GM19455 (cell line): ENCODE data around the gene AHI1.

Experiments
- ATAC-seq: cut with Tn5 transposase; IDR thresholded peaks from one replicate; pipeline ENCODE4 v1.9.1; 2021; ENCODE audit not compliant: unreplicated experiment

AHI1 gene

GRCh38 chr6:135304883-135305282, 192.7 kb downstream of the AHI1 start:
- no peak for ATAC-seq

- ATAC-seq, result no peak
Observed at GRCh38 chr6:135301304-135301703, 196.2 kb downstream of the AHI1 start.

GRCh38 chr6:135300576-135300975, 197.0 kb downstream of the AHI1 start:
- no peak for ATAC-seq

GRCh38 chr6:135299256-135299655, 198.3 kb downstream of the AHI1 start:
- no peak for ATAC-seq

GRCh38 chr6:135298455-135298854, 199.1 kb downstream of the AHI1 start:
- ATAC-seq, result no peak

GRCh38 chr6:135296715-135297114, 200.8 kb downstream of the AHI1 start:
- ATAC-seq, result no peak

- no peak for ATAC-seq
Observed at GRCh38 chr6:135295085-135295484, 202.5 kb downstream of the AHI1 start.

- ATAC-seq, result no peak
Observed at GRCh38 chr6:135291288-135292076, 206.1 kb downstream of the AHI1 start.

- no peak for ATAC-seq
Observed at GRCh38 chr6:135289816-135290215, 207.7 kb downstream of the AHI1 start.

GRCh38 chr6:135286962-135287538, 210.5 kb downstream of the AHI1 start:
- no peak for ATAC-seq

- ATAC-seq, result no peak
Observed at GRCh38 chr6:135285165-135285564, 212.4 kb downstream of the AHI1 start.

- ATAC-seq, result no peak
Observed at GRCh38 chr6:135283926-135284325, 213.6 kb downstream of the AHI1 start.

GRCh38 chr6:135282395-135282794, 215.1 kb downstream of the AHI1 start:
- no peak for ATAC-seq

- ATAC-seq, result no peak
Observed at GRCh38 chr6:135281964-135282363, 215.6 kb downstream of the AHI1 start.

- ATAC-seq, result no peak
Observed at GRCh38 chr6:135281227-135281626, 216.3 kb downstream of the AHI1 start.

GRCh38 chr6:135280375-135281136, 217.0 kb downstream of the AHI1 start:
- no peak for ATAC-seq

GRCh38 chr6:135277422-135277821, 220.1 kb downstream of the AHI1 start:
- no peak for ATAC-seq

- ATAC-seq, result no peak
Observed at GRCh38 chr6:135274561-135275293, 222.8 kb downstream of the AHI1 start.

GRCh38 chr6:135271626-135272025, 225.9 kb downstream of the AHI1 start:
- ATAC-seq, result no peak

- no peak for ATAC-seq
Observed at GRCh38 chr6:135270676-135271536, 226.6 kb downstream of the AHI1 start.
